Middle frontal gyrus (tissue), 1 donor: ENCODE measurements around the gene S100B.

Experiments used
- DNase-seq: peaks from one replicate; pipeline ENCODE4 v3.0.0-alpha.2; 2015; ENCODE audit warnings: low spot score; ENCODE audit errors: extremely low spot score

S100B gene

GRCh38 chr21:46561445-46562090 lies 43.3 kb downstream of the S100B start:
- no peak for DNase-seq

- DNase-seq: no peak
Observed at GRCh38 chr21:46560568-46561444, 44.1 kb downstream of the S100B start.

- DNase-seq: no peak
Observed at GRCh38 chr21:46559291-46559983, 45.4 kb downstream of the S100B start.

GRCh38 chr21:46557919-46558392 lies 46.9 kb downstream of the S100B start:
- DNase-seq: no peak

- no peak for DNase-seq
Observed at GRCh38 chr21:46557469-46557868, 47.4 kb downstream of the S100B start.

- no peak for DNase-seq
Observed at GRCh38 chr21:46556802-46557201, 48.1 kb downstream of the S100B start.

- DNase-seq: no peak
Observed at GRCh38 chr21:46555678-46556077, 49.2 kb downstream of the S100B start.

GRCh38 chr21:46555225-46555617 lies 49.7 kb downstream of the S100B start:
- no peak for DNase-seq

- DNase-seq: no peak
Observed at GRCh38 chr21:46554431-46555224, 50.3 kb downstream of the S100B start.

GRCh38 chr21:46553993-46554392 lies 50.9 kb downstream of the S100B start:
- DNase-seq: no peak

GRCh38 chr21:46552865-46553379 lies 52.0 kb downstream of the S100B start:
- DNase-seq: no peak

GRCh38 chr21:46552274-46552673 lies 52.6 kb downstream of the S100B start:
- DNase-seq: no peak

- DNase-seq: no peak
Observed at GRCh38 chr21:46551636-46552241, 53.1 kb downstream of the S100B start.

- no peak for DNase-seq
Observed at GRCh38 chr21:46550116-46550941, 54.6 kb downstream of the S100B start.

- no peak for DNase-seq
Observed at GRCh38 chr21:46549650-46550049, 55.2 kb downstream of the S100B start.
